Heart left ventricle (tissue), 13 donors: ENCODE results near the gene MTURN.

Experiments used
- CTCF ChIP-seq, 12 donors: fragments of 200-600 bp; sonication (generic) in 4 of 12; IDR thresholded peaks; one replicate each; pipeline versions ENCODE4 v1.5.0 to v1.8.0; 2018 to 2022; ENCODE audit warnings: antibody characterized with exemption in 12 of 12, mild to moderate bottlenecking in 5 of 12
- POLR2A ChIP-seq, 2 donors: fragments of 450-650 bp; IDR thresholded peaks; one replicate each; pipeline ENCODE4 v1.6.1; 2017; ENCODE audit warnings: antibody characterized with exemption in 2 of 2, mild to moderate bottlenecking in 2 of 2, moderate library complexity in 2 of 2
- donor health status: ischemic (EF 13 %, LVEDD 7.1; RV severe dilation, severe dysfunction).
- donor health status: DM: no; HTN: yes; CAD: no.
- donor health status: DM: no; HTN: no; CAD: no.
- donor health status: ischemic (EF 25% LVEDD 6.9; RV normal size, moderate dysfunction).
- donor health status: ischemic (EF 25% LVEDD 5.7; RV mildly dilated, moderate dysfunction).
- donor health status: ischemic (EF 35%, LVEDD 5.7; RV mildly dilated, moderate dysfunction).
- donor health status: nonischemic (EF 11% LVEDD 7.7; RV severe dilation, severe dysfunction).
- donor health status: DM: yes; HTN: yes; CAD: no.
- donor health status: PGD.
- donor health status: ischemic (EF 29% LVEDD 5.4; RV normal size, mild dysfunction).
- donor health status: nonischemic (EF 23%, LVEDD 6.1; RV moderate dilation, normal function).

GRCh38 chr7:30191809-30192208 is 57.0 kb downstream of the MTURN start:
- TF ChIP-seq POLR2A (IDR thresholded peaks at IDR 0.05) (no peak), CTCF (IDR thresholded peaks at IDR 0.05) (no peak)
